ENCODE measurements around the gene PPIA.
"Not testable (repeated sequence)": the region's sequence is repeated elsewhere in the genome, so short reads cannot be mapped to it uniquely, and the experiment has no call there.

The PPIA gene

GRCh38 chr7:44802418-44803025, 6.0 kb downstream of the PPIA start:
- DNase-seq (ENCODE audit: low read depth, low spot score): no peak
- Histone ChIP-seq H3K27ac (ENCODE audit: low read length) (no peak overlapping the region), H3K36me3 (ENCODE audit: control insufficient read depth, insufficient read depth, low read length) (peaks cover 31% of the 10 kb centered on the region; the same call in 1 of the 2 replicates), H3K4me3 (ENCODE audit: low read length) (no peak overlapping the region), H3K9me3 (ENCODE audit: control insufficient read depth, insufficient read depth, low read length) (no peaks in the 10 kb centered on the region), H3K4me1 (ENCODE audit: control insufficient read depth, insufficient read depth, low read length) (no peaks in the 10 kb centered on the region), H3K27me3 (ENCODE audit: control insufficient read depth, insufficient read depth, low read length) (no peaks in the 10 kb centered on the region)
- no CpG with 5 or more reads among the region's 5 CpGs for WGBS (ENCODE audit: insufficient coverage, insufficient read length)

- H3K27ac ChIP-seq (ENCODE audit: low read length); H3K9me3 ChIP-seq (ENCODE audit: control insufficient read depth, insufficient read depth, low read length); H3K4me3 ChIP-seq (ENCODE audit: low read length); DNase-seq (ENCODE audit: low read depth, low spot score); H3K27me3 ChIP-seq (ENCODE audit: control insufficient read depth, insufficient read depth, low read length); H3K4me1 ChIP-seq (ENCODE audit: control insufficient read depth, insufficient read depth, low read length): not testable (repeated sequence)
- WGBS (ENCODE audit: insufficient coverage, insufficient read length): no CpG with 5 or more reads among the region's 10 CpGs
- H3K36me3 ChIP-seq (ENCODE audit: control insufficient read depth, insufficient read depth, low read length): peaks cover 25% of the 10 kb centered on the region; the same call in 1 of the 2 replicates
These were observed 7.5 kb downstream of the PPIA start for GRCh38 chr7:44803828-44804519.

GRCh38 chr7:44805950-44806349, 9.5 kb downstream of the PPIA start:
- no CpG with 5 or more reads among the region's 5 CpGs for WGBS (ENCODE audit: insufficient coverage, insufficient read length)
- no peak overlapping the region for H3K27ac ChIP-seq (ENCODE audit: low read length)

GRCh38 chr7:44808914-44809393, 12.5 kb downstream of the PPIA start:
- WGBS (ENCODE audit: insufficient coverage, insufficient read length): no CpG with 5 or more reads among the region's 4 CpGs
- H3K36me3 ChIP-seq (ENCODE audit: control insufficient read depth, insufficient read depth, low read length): no peaks in the 10 kb centered on the region
- no peak overlapping the region for H3K4me3 ChIP-seq (ENCODE audit: low read length)
- no peak overlapping the region for H3K27ac ChIP-seq (ENCODE audit: low read length)
- no peaks in the 10 kb centered on the region for H3K4me1 ChIP-seq (ENCODE audit: control insufficient read depth, insufficient read depth, low read length)
- DNase-seq (ENCODE audit: low read depth, low spot score): no peak
- H3K9me3 ChIP-seq (ENCODE audit: control insufficient read depth, insufficient read depth, low read length): no peaks in the 10 kb centered on the region
- H3K27me3 ChIP-seq (ENCODE audit: control insufficient read depth, insufficient read depth, low read length): no peaks in the 10 kb centered on the region

More at GRCh38 chr7:44805950-44806349, 9.5 kb downstream of the PPIA start:
- Histone ChIP-seq H3K36me3 (ENCODE audit: control insufficient read depth, insufficient read depth, low read length) (peaks cover 14% of the 10 kb centered on the region; the same call in 1 of the 2 replicates), H3K9me3 (ENCODE audit: control insufficient read depth, insufficient read depth, low read length) (no peaks in the 10 kb centered on the region), H3K4me1 (ENCODE audit: control insufficient read depth, insufficient read depth, low read length) (no peaks in the 10 kb centered on the region), H3K27me3 (ENCODE audit: control insufficient read depth, insufficient read depth, low read length) (no peaks in the 10 kb centered on the region), H3K4me3 (ENCODE audit: low read length) (no peak overlapping the region)
- no peak for DNase-seq (ENCODE audit: low read depth, low spot score)

GRCh38 chr7:44811093-44811492, 14.6 kb downstream of the PPIA start:
- no peak overlapping the region for H3K27ac ChIP-seq (ENCODE audit: low read length)
- no peaks in the 10 kb centered on the region for H3K4me1 ChIP-seq (ENCODE audit: control insufficient read depth, insufficient read depth, low read length)
- no peak overlapping the region for H3K4me3 ChIP-seq (ENCODE audit: low read length)
- no peaks in the 10 kb centered on the region for H3K36me3 ChIP-seq (ENCODE audit: control insufficient read depth, insufficient read depth, low read length)
- no peaks in the 10 kb centered on the region for H3K27me3 ChIP-seq (ENCODE audit: control insufficient read depth, insufficient read depth, low read length)
- H3K9me3 ChIP-seq (ENCODE audit: control insufficient read depth, insufficient read depth, low read length): no peaks in the 10 kb centered on the region
- DNase-seq (ENCODE audit: low read depth, low spot score): no peak

- WGBS (ENCODE audit: insufficient coverage, insufficient read length): no CpG with 5 or more reads among the region's 6 CpGs
- Histone ChIP-seq H3K4me3 (ENCODE audit: low read length) (no peak overlapping the region), H3K27ac (ENCODE audit: low read length) (no peak overlapping the region), H3K27me3 (ENCODE audit: control insufficient read depth, insufficient read depth, low read length) (no peaks in the 10 kb centered on the region), H3K4me1 (ENCODE audit: control insufficient read depth, insufficient read depth, low read length) (no peaks in the 10 kb centered on the region), H3K9me3 (ENCODE audit: control insufficient read depth, insufficient read depth, low read length) (no peaks in the 10 kb centered on the region), H3K36me3 (ENCODE audit: control insufficient read depth, insufficient read depth, low read length) (no peaks in the 10 kb centered on the region)
- DNase-seq (ENCODE audit: low read depth, low spot score): no peak
These were observed 15.1 kb downstream of the PPIA start for GRCh38 chr7:44811571-44811970.

GRCh38 chr7:44814919-44815318, 18.4 kb downstream of the PPIA start:
- DNase-seq (ENCODE audit: low read depth, low spot score): no peak
- no peaks in the 10 kb centered on the region for H3K4me1 ChIP-seq (ENCODE audit: control insufficient read depth, insufficient read depth, low read length)
- no peaks in the 10 kb centered on the region for H3K27me3 ChIP-seq (ENCODE audit: control insufficient read depth, insufficient read depth, low read length)
- H3K36me3 ChIP-seq (ENCODE audit: control insufficient read depth, insufficient read depth, low read length): no peaks in the 10 kb centered on the region
- no peak overlapping the region for H3K4me3 ChIP-seq (ENCODE audit: low read length)
- WGBS (ENCODE audit: insufficient coverage, insufficient read length): no CpG with 5 or more reads among the region's 2 CpGs
- H3K27ac ChIP-seq (ENCODE audit: low read length): no peak overlapping the region
- H3K9me3 ChIP-seq (ENCODE audit: control insufficient read depth, insufficient read depth, low read length): no peaks in the 10 kb centered on the region

GRCh38 chr7:44819292-44819691, 22.8 kb downstream of the PPIA start:
- H3K9me3 ChIP-seq (ENCODE audit: control insufficient read depth, insufficient read depth, low read length): no peaks in the 10 kb centered on the region
- H3K27ac ChIP-seq (ENCODE audit: low read length): no peak overlapping the region
- no peaks in the 10 kb centered on the region for H3K27me3 ChIP-seq (ENCODE audit: control insufficient read depth, insufficient read depth, low read length)
- DNase-seq (ENCODE audit: low read depth, low spot score): no peak
- H3K4me3 ChIP-seq (ENCODE audit: low read length): no peak overlapping the region
- no peaks in the 10 kb centered on the region for H3K36me3 ChIP-seq (ENCODE audit: control insufficient read depth, insufficient read depth, low read length)
- WGBS (ENCODE audit: insufficient coverage, insufficient read length): no CpG with 5 or more reads among the region's 2 CpGs
- no peaks in the 10 kb centered on the region for H3K4me1 ChIP-seq (ENCODE audit: control insufficient read depth, insufficient read depth, low read length)

GRCh38 chr7:44823255-44823781, 26.8 kb downstream of the PPIA start:
- 100% methylated on average over 1 of the region's 5 CpGs for WGBS (ENCODE audit: insufficient coverage, insufficient read length)
- Histone ChIP-seq H3K4me1 (ENCODE audit: control insufficient read depth, insufficient read depth, low read length) (no peaks in the 10 kb centered on the region), H3K36me3 (ENCODE audit: control insufficient read depth, insufficient read depth, low read length) (no peaks in the 10 kb centered on the region), H3K4me3 (ENCODE audit: low read length) (no peak overlapping the region), H3K27me3 (ENCODE audit: control insufficient read depth, insufficient read depth, low read length) (no peaks in the 10 kb centered on the region), H3K9me3 (ENCODE audit: control insufficient read depth, insufficient read depth, low read length) (no peaks in the 10 kb centered on the region), H3K27ac (ENCODE audit: low read length) (no peak overlapping the region)
- DNase-seq (ENCODE audit: low read depth, low spot score): no peak

GRCh38 chr7:44824894-44825526, 28.5 kb downstream of the PPIA start:
- no peak overlapping the region for H3K27ac ChIP-seq (ENCODE audit: low read length)
- no peaks in the 10 kb centered on the region; the same call in 1 of the 2 replicates for H3K36me3 ChIP-seq (ENCODE audit: control insufficient read depth, insufficient read depth, low read length)

More at GRCh38 chr7:44824894-44825526, 28.5 kb downstream of the PPIA start:
- no peak overlapping the region for H3K4me3 ChIP-seq (ENCODE audit: low read length)
- no peaks in the 10 kb centered on the region for H3K9me3 ChIP-seq (ENCODE audit: control insufficient read depth, insufficient read depth, low read length)
- DNase-seq (ENCODE audit: low read depth, low spot score): no peak
- no CpG with 5 or more reads among the region's 2 CpGs for WGBS (ENCODE audit: insufficient coverage, insufficient read length)
- no peaks in the 10 kb centered on the region for H3K27me3 ChIP-seq (ENCODE audit: control insufficient read depth, insufficient read depth, low read length)
- no peaks in the 10 kb centered on the region for H3K4me1 ChIP-seq (ENCODE audit: control insufficient read depth, insufficient read depth, low read length)

Data from iPS DF 6.9 (cell line).